HCT116 (cell line): ENCODE results near the gene DOCK2. TPM values are rescaled to one million over a fixed set of nuclear protein-coding genes. Genes with fewer than 3 reads are reported as not detected.

Source experiments
- ATAC-seq: fragments of 200-7000 bp; cut with Tn5 transposase; 2 replicates; pipeline ENCODE4 v1.9.1; 2020; ENCODE audit warnings: mild to moderate bottlenecking, moderate library complexity
- BruUV-seq: library from RNA; stranded (reverse); fragments of 400-500 nt; replicated peaks from 2 replicates; lab custom pipeline; 2021; lab: Mats Ljungman, UMichigan
- CTCF ChIA-PET: fragments of 300-600 bp; sonication (Branson Sonifier 250); formaldehyde crosslinking; loops from one replicate; lab custom pipeline; 2021; ENCODE audit warnings: antibody characterized with exemption; lab: Charles Lee
- POLR2A ChIA-PET: fragments of 300-600, 350-600 bp; sonication (Branson Sonifier 250); formaldehyde crosslinking; loops from one replicate; lab custom pipeline; 2021; ENCODE audit warnings: antibody characterized with exemption; lab: Charles Lee
- RAD21 ChIA-PET, 2 experiments: fragments of 300-600 bp; sonication (Branson Sonifier 250); formaldehyde crosslinking; loops; one replicate each; lab custom pipeline; 2023; ENCODE audit warnings: low total read pairs in 2 of 2; ENCODE audit not compliant: uncharacterized antibody in 2 of 2, unreplicated experiment in 2 of 2, low non-redundant PET in 1 of 2; lab: Charles Lee
- DNase-seq: peaks from one replicate; pipeline ENCODE4 v3.0.0-alpha.2; 2010; ENCODE audit warnings: low read depth, low spot score
- H2AFZ ChIP-seq: fragments of 200-600 bp; shearing (Covaris generic), sonication (generic); 2 replicates; pipeline ENCODE4 v1.6.1; 2017; ENCODE audit warnings: low read depth, mixed run types, mixed read lengths, antibody characterized with exemption, low read length; ENCODE audit not compliant: poor library complexity, severe bottlenecking
- H3K27ac ChIP-seq: 2 replicates; pipeline ENCODE4 v1.5.1; 2012; ENCODE audit warnings: low read depth, low read length
- H3K27me3 ChIP-seq: fragments of 200-600 bp; sonication (generic); 2 replicates; pipeline ENCODE4 v1.6.1; 2016; ENCODE audit warnings: mixed run types, low read length, mixed read lengths; ENCODE audit not compliant: insufficient read depth
- H3K36me3 ChIP-seq, 2 experiments: fragments of 200-500 bp in 1 of 2; fragments of 200-600 bp in 1 of 2; sonication (Bioruptor generic) in 1 of 2; sonication (generic) in 1 of 2; 2 replicates each; pipeline versions ENCODE4 v1.5.1 to v1.6.1; 2014 to 2016; ENCODE audit warnings: low read length in 2 of 2, inconsistent platforms in 1 of 2, mixed read lengths in 1 of 2, mixed run types in 1 of 2; ENCODE audit not compliant: insufficient read depth in 2 of 2, control insufficient read depth in 1 of 2
- H3K4me1 ChIP-seq, 2 experiments: fragments of 200-600 bp in 1 of 2; sonication (generic) in 1 of 2; 2 replicates each; pipeline versions ENCODE4 v1.5.1 to v1.6.1; 2012 to 2017; ENCODE audit warnings: low read length in 2 of 2, inconsistent platforms in 1 of 2, mild to moderate bottlenecking in 1 of 2, mixed read lengths in 1 of 2, mixed run types in 1 of 2, moderate library complexity in 1 of 2; ENCODE audit not compliant: insufficient read depth in 2 of 2, control insufficient read depth in 1 of 2
- H3K4me2 ChIP-seq: fragments of 200-600 bp; sonication (generic); 2 replicates; pipeline ENCODE4 v1.6.1; 2017; ENCODE audit warnings: mixed run types, low read length, mixed read lengths
- H3K4me3 ChIP-seq, 2 experiments: fragments of 200-600 bp in 1 of 2; sonication (generic) in 1 of 2; replicated peaks in 1 of 2; 2 replicates each; pipeline ENCODE4 v1.5.1; 2011 to 2016; ENCODE audit warnings: low read length in 2 of 2, control low read depth in 1 of 2, low read depth in 1 of 2, mild to moderate bottlenecking in 1 of 2, mixed read lengths in 1 of 2, mixed run types in 1 of 2
- H3K79me2 ChIP-seq: fragments of 200-600 bp; sonication (generic); 2 replicates; pipeline ENCODE4 v1.6.1; 2017; ENCODE audit warnings: mild to moderate bottlenecking, mixed run types, low read length, moderate library complexity, mixed read lengths; ENCODE audit not compliant: insufficient read depth
- H3K9ac ChIP-seq: fragments of 200-600 bp; sonication (generic); 2 replicates; pipeline ENCODE4 v1.6.1; 2016; ENCODE audit warnings: low read length, mixed read lengths
- H3K9me2 ChIP-seq: fragments of 200-600 bp; sonication (generic), shearing (Covaris generic); 2 replicates; pipeline ENCODE4 v1.6.1; 2017; ENCODE audit warnings: mixed run types, mild to moderate bottlenecking, moderate library complexity; ENCODE audit not compliant: insufficient read depth
- H3K9me3 ChIP-seq, 2 experiments: fragments of 200-500 bp in 1 of 2; fragments of 200-600 bp in 1 of 2; sonication (Bioruptor generic) in 1 of 2; sonication (generic) in 1 of 2; 2 replicates each; pipeline ENCODE4 v1.6.1; 2014 to 2017; ENCODE audit warnings: low read length in 2 of 2, mixed read lengths in 2 of 2, inconsistent platforms in 1 of 2, low read depth in 1 of 2, mild to moderate bottlenecking in 1 of 2, mixed run types in 1 of 2, moderate library complexity in 1 of 2; ENCODE audit not compliant: control insufficient read depth in 1 of 2, insufficient read depth in 1 of 2
- H4K20me1 ChIP-seq: fragments of 200-600 bp; sonication (generic), shearing (Covaris generic); 2 replicates; pipeline ENCODE4 v1.6.1; 2017; ENCODE audit warnings: mixed run types, mild to moderate bottlenecking, moderate library complexity; ENCODE audit not compliant: insufficient read depth
- CTCF ChIP-seq, 3 experiments: fragments of 200-600 bp in 1 of 3; sonication (generic) in 1 of 3; IDR thresholded peaks in 2 of 3; conservative IDR thresholded peaks in 1 of 3; 2 replicates each; pipeline ENCODE4 v1.5.1; 2012 to 2017; ENCODE audit warnings: low read depth in 2 of 3, low read length in 2 of 3, antibody characterized with exemption in 1 of 3, borderline replicate concordance in 1 of 3, control low read depth in 1 of 3, mild to moderate bottlenecking in 1 of 3, mixed read lengths in 1 of 3, mixed run types in 1 of 3, moderate library complexity in 1 of 3; ENCODE audit not compliant: insufficient read depth in 1 of 3
- EZH2 ChIP-seq: fragments of 200-600 bp; sonication (generic); IDR thresholded peaks from 2 replicates; pipeline ENCODE4 v1.6.1; 2017; ENCODE audit warnings: antibody characterized with exemption, mixed run types
- SP1 ChIP-seq: IDR thresholded peaks from 2 replicates; pipeline ENCODE4 v1.6.1; 2012; ENCODE audit warnings: low read depth
- YY1 ChIP-seq: IDR thresholded peaks from 2 replicates; pipeline ENCODE4 v1.6.1; 2011; ENCODE audit warnings: low read length, low read depth, moderate library complexity, mild to moderate bottlenecking; ENCODE audit not compliant: insufficient replicate concordance; ENCODE audit errors: extremely low read depth
- ZBTB33 ChIP-seq: IDR thresholded peaks from 2 replicates; pipeline ENCODE4 v1.6.1; 2011; ENCODE audit warnings: mild to moderate bottlenecking, low read length, moderate library complexity; ENCODE audit not compliant: insufficient replicate concordance; ENCODE audit errors: extremely low read depth
- intact Hi-C: fragments of 100-400 bp; cut with micrococcal nuclease; formaldehyde crosslinking; loops from 2 replicates; pipeline ENCODE4 v1.10.0; 2022
- total RNA-seq: library from RNA; stranded (reverse); gene quantifications from one replicate; pipeline ENCODE4 v1.2.1, GENCODE V29; 2021; ENCODE audit not compliant: unreplicated experiment

Gene DOCK2
- total RNA-seq, 1 experiment from 2014 or later, result 0.89 TPM

GRCh38 chr5:169736653-169737052 lies 99.6 kb downstream of the DOCK2 start (continued):
- TF ChIP-seq ZBTB33 (no peak), SP1 (no peak), EZH2 (no peak), YY1 (no peak)
- TF ChIP-seq, all 23 proteins: peak for 0

- no TSS peak for BruUV-seq
- Histone ChIP-seq H4K20me1 (no peaks in the 10 kb centered on the region), H3K4me1 (no peaks in the 10 kb centered on the region), H3K27me3 (peaks cover 28% of the 10 kb centered on the region), H3K9ac (no peak overlapping the region), H3K4me3 (no peak overlapping the region), H3K36me3 (no peaks in the 10 kb centered on the region)
- TF ChIP-seq CTCF (IDR thresholded peaks at IDR 0.05 in 2 of 3, conservative IDR thresholded peaks at IDR 0.05 in 1 of 3; ENCODE audit: borderline replicate concordance in 1 of 3, insufficient read depth in 1 of 3, low read depth in 2 of 3, low read length in 2 of 3) (0 out of 6 replicates have a peak, but pooled peaks of 1 of the 3 experiments have one; percentile 5), YY1 (no peak)
- TF ChIP-seq, all 23 proteins: peak for 1
- intact Hi-C loops, result no loop called here
- H3K9me2 ChIP-seq, result no peaks in the 10 kb centered on the region
- no peaks in the 10 kb centered on the region for H3K79me2 ChIP-seq
- DNase-seq (no peak), ATAC-seq (no peak)
- POLR2A ChIA-PET, result no interaction called here
- CTCF ChIA-PET, result no interaction called here
- H3K27ac ChIP-seq, result no peak overlapping the region
- H3K4me2 ChIP-seq, result no peak overlapping the region
- H3K9me3 ChIP-seq, result no peaks in the 10 kb centered on the region
- no peak overlapping the region for H2AFZ ChIP-seq
- RAD21 ChIA-PET, result no interaction called here
Observed at GRCh38 chr5:169740435-169740834, 103.4 kb downstream of the DOCK2 start.
